K562 (cell line): Measurements from ENCODE around the gene ELP5. TPM values are rescaled to one million over a fixed set of nuclear protein-coding genes. Genes with fewer than 3 reads are reported as not detected.

ENCODE experiments used
- ETS2 ChIP-seq: IDR thresholded peaks from 2 replicates; pipeline ENCODE4 v1.6.1; 2016; ENCODE audit warnings: borderline replicate concordance, missing genetic modification characterization, mild to moderate bottlenecking, moderate library complexity, missing compliant biosample characterization; ENCODE audit not compliant: poor library complexity, severe bottlenecking
- JUND ChIP-seq, 2 experiments: IDR thresholded peaks; 2 replicates in 1 of 2; 3 replicates in 1 of 2; pipeline ENCODE4 v1.6.1; 2011; ENCODE audit warnings: borderline replicate concordance in 2 of 2, low read depth in 2 of 2, low read length in 2 of 2, improper control_type of control experiment in 1 of 2, missing biosample characterization in 1 of 2, missing genetic modification characterization in 1 of 2, missing genetic modification reagents in 1 of 2
- PRPF4 ChIP-seq: fragments of 200-400 bp; formaldehyde crosslinking; IDR thresholded peaks from one replicate; pipeline ENCODE4 v1.6.1; 2017; ENCODE audit warnings: low read length, low read depth, mild to moderate bottlenecking; ENCODE audit not compliant: insufficient read depth, poor library complexity, severe bottlenecking
- REST ChIP-seq, 2 experiments: fragments of 450-650 bp; formaldehyde crosslinking in 1 of 2; IDR thresholded peaks; 2 replicates each; pipeline versions ENCODE4 v1.4.0 to v1.6.1; 2014 to 2020; ENCODE audit warnings: mild to moderate bottlenecking in 2 of 2, borderline replicate concordance in 1 of 2, low read depth in 1 of 2
- polyA plus RNA-seq, 8 experiments: library from polyadenylated mRNA; depleted of rRNA in 4 of 8; stranded (reverse) in 5 of 8; unstranded in 3 of 8; fragments of >200 nt; fragmentation: Nextera tagmentation in 2 of 8; fragmentation: Illumina TruSeq in 1 of 8; extraction: Ambion mirVana in 2 of 8; extraction: Trizol in 1 of 8; gene quantifications; 2 replicates each; pipeline versions ENCODE4 v1.2.1 to v1.2.3, GENCODE V29; 2011 to 2014; ENCODE audit warnings: inconsistent platforms in 1 of 8, missing spikeins in 1 of 8
- total RNA-seq, 7 experiments: library from RNA; depleted of rRNA in 6 of 7; stranded (reverse); fragments of >200 nt in 6 of 7; fragmentation: Illumina TruSeq in 2 of 7; extraction: Trizol in 2 of 7; gene quantifications; 2 replicates each; pipeline versions ENCODE4 v1.2.1 to v1.2.3, GENCODE V29; 2011 to 2021; ENCODE audit warnings: low replicate concordance in 1 of 7

Gene ELP5
- total and polyA plus RNA-seq, 9 of the 15 experiments (the other 6 are each of a cell fraction or from before 2014, with no cell fraction given), result 25.7 to 77.9 (median 52.9) TPM

GRCh38 chr17:7261379-7262191 is 9.6 kb downstream of the ELP5 start (continued):
- no peak for TF ChIP-seq REST (IDR thresholded peaks at IDR 0.05; ENCODE audit: borderline replicate concordance)
- TF ChIP-seq REST (CRISPR knock-in tag; IDR thresholded peaks at IDR 0.05; ENCODE audit: low read depth), result no peak
- TF ChIP-seq ETS2 (tag), result no peak
- TF ChIP-seq PRPF4, result no peak
- no peak for TF ChIP-seq JUND (IDR thresholded peaks at IDR 0.05; ENCODE audit: borderline replicate concordance, low read depth, low read length)
- no peak for TF ChIP-seq JUND (tag; IDR thresholded peaks at IDR 0.05; ENCODE audit: borderline replicate concordance, low read depth, low read length)
